Activated naive CD4-positive, alpha-beta T cell treated with anti-CD3 and anti-CD28 coated beads, Interleukin-2, amount 50 U/mL, for 72 hours (primary cell): ENCODE results near the gene B4GALT7. TPM values are rescaled to one million over a fixed set of nuclear protein-coding genes. Genes with fewer than 3 reads are reported as not detected.

Experiments used
- ATAC-seq, 2 donors: fragments of 150-1000 bp; cut with Tn5 transposase; 2 replicates each; pipeline ENCODE4 v1.10.0; 2021; ENCODE audit warnings: mild to moderate bottlenecking in 2 of 2, moderate library complexity in 2 of 2
- DNase-seq, 2 donors: peaks; one replicate each; pipeline ENCODE4 v3.0.0; 2021 to 2022; ENCODE audit warnings: low spot score in 2 of 2
- H3K27ac Mint-ChIP-seq, 2 donors: one replicate each; pipeline ENCODE4 v1.8.0; 2022; ENCODE audit warnings: mild to moderate bottlenecking in 2 of 2, mixed read lengths in 2 of 2
- H3K36me3 Mint-ChIP-seq, 2 donors: one replicate each; pipeline ENCODE4 v1.8.0; 2022; ENCODE audit warnings: mixed read lengths in 2 of 2
- H3K9me3 Mint-ChIP-seq, 2 donors: one replicate each; pipeline ENCODE4 v1.8.0; 2022; ENCODE audit warnings: mixed read lengths in 2 of 2
- total RNA-seq, 2 donors: library from RNA; stranded (reverse); gene quantifications; one replicate each; pipeline ENCODE4 v1.2.3, GENCODE V29; 2022

B4GALT7 gene
- total RNA-seq, 2 donors from 2014 or later = 3.8 to 19.8 TPM

- H3K27ac Mint-ChIP-seq = no peak overlapping the region
- no peaks in the 10 kb centered on the region for H3K9me3 Mint-ChIP-seq
- H3K36me3 Mint-ChIP-seq = peaks cover 21 to 25% of the 10 kb centered on the region in 2 donors
- ATAC-seq (no peak), DNase-seq (no peak)
These were observed 9.5 kb upstream of the B4GALT7 start for GRCh38 chr5:177590406-177590805.

GRCh38 chr5:177591690-177592009, 8.3 kb upstream of the B4GALT7 start:
- Mint-ChIP-seq H3K27ac (peak overlapping the region in 1 of 2 donors; percentile 90), H3K36me3 (peaks cover 29 to 37% of the 10 kb centered on the region in 2 donors), H3K9me3 (no peaks in the 10 kb centered on the region)
- DNase-seq = no peak
- no peak for ATAC-seq

GRCh38 chr5:177592010-177592834, 7.7 kb upstream of the B4GALT7 start, which contains the start of gene TMED9:
TSS of gene TMED9 (plus strand) at chr5:177592203. CDS start at chr5:177592215, 12 bp downstream.
- Mint-ChIP-seq H3K36me3 (peaks cover 29 to 40% of the 10 kb centered on the region in 2 donors), H3K9me3 (no peaks in the 10 kb centered on the region), H3K27ac (peak within 1 kb of the TSS; percentile 90 to 98)

GRCh38 chr5:177592905-177593304, 7.0 kb upstream of the B4GALT7 start:
- ATAC-seq (no peak), DNase-seq (peak in 1 of 2 donors; percentile 28)
- Mint-ChIP-seq H3K27ac (peak overlapping the region; percentile 90 to 98), H3K9me3 (no peaks in the 10 kb centered on the region), H3K36me3 (peaks cover 29 to 40% of the 10 kb centered on the region in 2 donors)

More at GRCh38 chr5:177592010-177592834, 7.7 kb upstream of the B4GALT7 start, which contains the start of gene TMED9:
- peak; percentile 95 to 96 for ATAC-seq
- peak; percentile 90 to 92 for DNase-seq

GRCh38 chr5:177593511-177593910, 6.4 kb upstream of the B4GALT7 start:
- peaks cover 29 to 40% of the 10 kb centered on the region in 2 donors for H3K36me3 Mint-ChIP-seq

GRCh38 chr5:177594071-177594470, 5.9 kb upstream of the B4GALT7 start:
- H3K9me3 Mint-ChIP-seq = no peaks in the 10 kb centered on the region
- H3K36me3 Mint-ChIP-seq = peaks cover 29 to 40% of the 10 kb centered on the region in 2 donors
- ATAC-seq = no peak
- peak overlapping the region in 1 of 2 donors; percentile 47 for H3K27ac Mint-ChIP-seq
- no peak for DNase-seq

More at GRCh38 chr5:177593511-177593910, 6.4 kb upstream of the B4GALT7 start:
- Mint-ChIP-seq H3K27ac (peak overlapping the region; percentile 47 to 90), H3K9me3 (no peaks in the 10 kb centered on the region)
- ATAC-seq (no peak), DNase-seq (no peak)

- H3K9me3 Mint-ChIP-seq = no peaks in the 10 kb centered on the region
- peaks cover 29 to 40% of the 10 kb centered on the region in 2 donors for H3K36me3 Mint-ChIP-seq
- no peak overlapping the region for H3K27ac Mint-ChIP-seq
- peak in 1 of 2 donors; percentile 52 for DNase-seq
- ATAC-seq = no peak
These were observed 4.8 kb upstream of the B4GALT7 start for GRCh38 chr5:177595026-177595585.

GRCh38 chr5:177595991-177596774, 3.7 kb upstream of the B4GALT7 start:
- no peak for ATAC-seq
- H3K9me3 Mint-ChIP-seq = no peaks in the 10 kb centered on the region
- peak overlapping the region in 1 of 2 donors; percentile 68 for H3K27ac Mint-ChIP-seq
- peaks cover 34 to 48% of the 10 kb centered on the region in 2 donors for H3K36me3 Mint-ChIP-seq
- DNase-seq = peak in 1 of 2 donors; percentile 38

- H3K27ac Mint-ChIP-seq = peak overlapping the region in 1 of 2 donors; percentile 68
- DNase-seq = peak in 1 of 2 donors; percentile 38
- no peaks in the 10 kb centered on the region for H3K9me3 Mint-ChIP-seq
- peaks cover 34 to 48% of the 10 kb centered on the region in 2 donors for H3K36me3 Mint-ChIP-seq
- ATAC-seq = no peak
These were observed 3.1 kb upstream of the B4GALT7 start for GRCh38 chr5:177596775-177597238.

- DNase-seq (no peak), ATAC-seq (no peak)
- peaks cover 19 to 31% of the 10 kb centered on the region in 2 donors for H3K36me3 Mint-ChIP-seq
- H3K9me3 Mint-ChIP-seq = no peaks in the 10 kb centered on the region
- H3K27ac Mint-ChIP-seq = peak overlapping the region; percentile 50 to 82
These were observed 1.5 kb upstream of the B4GALT7 start for GRCh38 chr5:177598477-177598876.

GRCh38 chr5:177600508-177601018, 631 bp downstream of the B4GALT7 start:
- Mint-ChIP-seq H3K27ac (peak overlapping the region; percentile 82 to 94), H3K36me3 (peaks cover 13 to 22% of the 10 kb centered on the region in 2 donors), H3K9me3 (no peaks in the 10 kb centered on the region)
- no peak for DNase-seq
- ATAC-seq = no peak

- ATAC-seq = no peak
- H3K9me3 Mint-ChIP-seq = no peaks in the 10 kb centered on the region
- no peak for DNase-seq
- peaks cover 8 to 16% of the 10 kb centered on the region in 2 donors for H3K36me3 Mint-ChIP-seq
- H3K27ac Mint-ChIP-seq = peak overlapping the region; percentile 82 to 94
These were observed 1.2 kb downstream of the B4GALT7 start for GRCh38 chr5:177601126-177601525.

- Mint-ChIP-seq H3K27ac (peak overlapping the region in 1 of 2 donors; percentile 47), H3K36me3 (peaks cover 5 to 9% of the 10 kb centered on the region in 2 donors), H3K9me3 (no peaks in the 10 kb centered on the region)
- ATAC-seq (no peak), DNase-seq (no peak)
These were observed 1.9 kb downstream of the B4GALT7 start for GRCh38 chr5:177601577-177602457.

GRCh38 chr5:177602458-177602830, 2.5 kb downstream of the B4GALT7 start:
- Mint-ChIP-seq H3K9me3 (no peaks in the 10 kb centered on the region), H3K36me3 (peaks cover 5 to 8% of the 10 kb centered on the region in 2 donors), H3K27ac (no peak overlapping the region)
- no peak for ATAC-seq
- DNase-seq = no peak

GRCh38 chr5:177603631-177604030, 3.7 kb downstream of the B4GALT7 start:
- Mint-ChIP-seq H3K36me3 (peaks cover 5 to 8% of the 10 kb centered on the region in 2 donors), H3K27ac (peak overlapping the region; percentile 50 to 66), H3K9me3 (no peaks in the 10 kb centered on the region)
- DNase-seq (no peak), ATAC-seq (no peak)
